ENCODE data around the gene BEAN1.

Gene BEAN1

GRCh38 chr16:66467611-66468010, 40.5 kb downstream of the BEAN1 start:
- no peak for ATAC-seq
- no peak for TF ChIP-seq SNAI2 (CRISPR knock-in tag; IDR thresholded peaks at IDR 0.05)
- no peak for TF ChIP-seq ARNTL (CRISPR knock-in tag; IDR thresholded peaks at IDR 0.05; ENCODE audit: borderline replicate concordance, low read depth)

- ATAC-seq: no peak
- no peak for TF ChIP-seq CSDC2 (CRISPR knock-in tag; IDR thresholded peaks at IDR 0.05)
- TF ChIP-seq ZNF8 (CRISPR knock-in tag; IDR thresholded peaks at IDR 0.05): no peak
- TF ChIP-seq PPARA (CRISPR knock-in tag; IDR thresholded peaks at IDR 0.05; ENCODE audit: borderline replicate concordance): no peak
- no peak for TF ChIP-seq ZNF565 (CRISPR knock-in tag; conservative IDR thresholded peaks at IDR 0.05; ENCODE audit: low read depth)
- TF ChIP-seq POU6F1 (CRISPR knock-in tag; IDR thresholded peaks at IDR 0.05; ENCODE audit: borderline replicate concordance, low read depth): no peak
- TF ChIP-seq ARNTL (CRISPR knock-in tag; IDR thresholded peaks at IDR 0.05; ENCODE audit: borderline replicate concordance, low read depth): no peak
- TF ChIP-seq CSRNP3 (CRISPR knock-in tag; IDR thresholded peaks at IDR 0.05): no peak
- TF ChIP-seq ZFP3 (CRISPR knock-in tag; IDR thresholded peaks at IDR 0.05): no peak
- TF ChIP-seq TSHZ2 (CRISPR knock-in tag; IDR thresholded peaks at IDR 0.05): no peak
- no peak for TF ChIP-seq ZFP30 (CRISPR knock-in tag; IDR thresholded peaks at IDR 0.05)
Observed at GRCh38 chr16:66468321-66468965, 41.3 kb downstream of the BEAN1 start.

GRCh38 chr16:66469291-66469946, 42.3 kb downstream of the BEAN1 start:
- TF ChIP-seq TOX (CRISPR knock-in tag; IDR thresholded peaks at IDR 0.05; ENCODE audit: borderline replicate concordance) (no peak), OSR1 (CRISPR knock-in tag; IDR thresholded peaks at IDR 0.05) (no peak), CREB5 (CRISPR knock-in tag; IDR thresholded peaks at IDR 0.05; ENCODE audit: low read depth) (no peak), TSHZ2 (CRISPR knock-in tag; IDR thresholded peaks at IDR 0.05) (no peak)
- no peak for ATAC-seq

GRCh38 chr16:66469947-66470546, 43.0 kb downstream of the BEAN1 start:
- no peak for ATAC-seq

More at GRCh38 chr16:66469947-66470546, 43.0 kb downstream of the BEAN1 start:
- no peak for TF ChIP-seq ESRRG (CRISPR knock-in tag; IDR thresholded peaks at IDR 0.05)
- no peak for TF ChIP-seq CSDC2 (CRISPR knock-in tag; IDR thresholded peaks at IDR 0.05)
- TF ChIP-seq BACH2 (CRISPR knock-in tag; IDR thresholded peaks at IDR 0.05; ENCODE audit: borderline replicate concordance): no peak
- TF ChIP-seq POU6F1 (CRISPR knock-in tag; IDR thresholded peaks at IDR 0.05; ENCODE audit: borderline replicate concordance, low read depth): no peak
- no peak for TF ChIP-seq GLIS3 (CRISPR knock-in tag; IDR thresholded peaks at IDR 0.05)

Measured in SK-N-SH treated with all-trans-retinoic acid at 6 μM for 48 hours (cell line).